Activated CD4-positive, CD25-positive, alpha-beta regulatory T cell treated with anti-CD3 and anti-CD28 coated beads, Interleukin-2, amount 50 U/mL, for 24 hours (primary cell): ENCODE data around the gene NR0B2.
"Not testable (repeated sequence)": the region's sequence is repeated elsewhere in the genome, so short reads cannot be mapped to it uniquely, and the experiment has no call there.

ENCODE experiments used
- ATAC-seq, 2 donors: fragments of 150-1000 bp; cut with Tn5 transposase; one replicate each; pipeline ENCODE4 v1.10.0; 2021; ENCODE audit warnings: mild to moderate bottlenecking in 1 of 2, moderate library complexity in 1 of 2

Gene NR0B2

DNA sequence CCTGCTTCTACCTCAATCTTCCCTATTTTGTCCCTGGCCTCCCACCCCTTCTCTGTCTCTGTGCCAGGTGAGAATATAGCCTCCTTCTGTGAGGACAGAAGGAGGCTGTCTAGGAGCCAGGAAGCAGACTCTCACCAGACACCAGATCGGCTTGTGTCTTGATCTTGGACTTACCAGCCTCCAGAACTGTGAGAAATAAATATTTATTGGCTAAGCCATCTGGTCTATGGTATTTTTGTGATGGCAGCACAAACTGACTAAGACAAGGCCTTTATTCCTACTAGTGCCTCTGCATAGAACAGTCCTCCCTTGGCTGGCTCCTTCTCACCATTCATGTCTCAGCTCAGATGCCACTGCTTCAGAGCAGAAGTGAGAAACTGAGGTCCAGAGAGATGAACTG is 25.5 kb downstream of the NR0B2 start:
- no peak for ATAC-seq

DNA sequence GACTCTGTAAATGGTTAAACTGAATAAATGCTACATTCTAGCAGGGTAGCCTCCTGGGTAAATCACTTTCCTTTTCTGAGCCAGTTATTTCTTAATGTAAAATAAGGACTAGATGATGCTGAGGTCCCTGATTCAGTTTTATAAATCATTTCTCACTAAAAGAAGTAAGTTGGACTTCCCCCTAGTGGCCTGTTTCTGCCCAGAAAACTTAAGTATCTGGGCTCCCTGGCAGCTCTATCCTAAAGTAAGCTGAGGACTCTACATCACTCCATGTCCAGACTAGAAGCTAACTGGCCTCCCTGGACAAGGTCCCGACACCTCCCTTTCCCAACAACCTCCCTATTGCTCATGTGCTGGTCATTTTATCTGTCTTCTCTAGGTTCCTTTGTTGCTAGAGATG is 26.6 kb downstream of the NR0B2 start:
- ATAC-seq, result no peak

DNA sequence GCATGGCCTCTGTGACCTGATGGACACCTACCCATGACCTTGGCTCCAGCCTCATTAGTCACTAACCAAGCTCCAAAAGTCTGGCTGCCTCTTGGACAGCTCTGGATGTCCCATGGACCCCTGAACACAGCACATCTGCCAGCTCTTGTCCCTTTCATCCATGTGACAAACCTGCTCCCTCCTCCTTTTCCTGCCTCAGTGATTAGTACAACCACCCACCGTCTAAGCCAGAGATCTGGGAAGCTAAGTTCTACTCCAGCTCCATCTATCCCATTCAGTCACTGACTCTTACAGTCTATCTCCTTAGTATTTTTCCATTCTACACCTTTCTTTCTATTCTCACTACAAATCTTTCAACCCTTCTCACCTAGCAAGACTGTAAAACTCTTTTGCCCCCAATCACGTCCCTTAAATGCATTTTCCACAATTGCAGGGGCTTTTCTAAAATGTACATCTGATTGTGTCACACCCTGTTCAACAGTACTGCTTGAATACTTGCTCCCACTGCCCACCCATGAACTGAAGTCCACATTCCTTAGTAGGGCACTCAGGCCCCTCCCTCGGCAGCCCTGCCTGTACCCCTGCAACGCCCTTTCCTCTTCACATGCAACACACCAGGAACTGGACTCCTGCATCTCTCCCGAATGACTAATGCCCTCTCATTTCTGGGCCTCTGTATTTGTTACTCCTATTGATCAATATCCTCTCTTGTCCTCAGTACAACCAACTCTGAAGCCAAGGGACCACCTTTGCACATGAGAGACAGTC is 30.9 kb downstream of the NR0B2 start:
- ATAC-seq, result no peak

DNA sequence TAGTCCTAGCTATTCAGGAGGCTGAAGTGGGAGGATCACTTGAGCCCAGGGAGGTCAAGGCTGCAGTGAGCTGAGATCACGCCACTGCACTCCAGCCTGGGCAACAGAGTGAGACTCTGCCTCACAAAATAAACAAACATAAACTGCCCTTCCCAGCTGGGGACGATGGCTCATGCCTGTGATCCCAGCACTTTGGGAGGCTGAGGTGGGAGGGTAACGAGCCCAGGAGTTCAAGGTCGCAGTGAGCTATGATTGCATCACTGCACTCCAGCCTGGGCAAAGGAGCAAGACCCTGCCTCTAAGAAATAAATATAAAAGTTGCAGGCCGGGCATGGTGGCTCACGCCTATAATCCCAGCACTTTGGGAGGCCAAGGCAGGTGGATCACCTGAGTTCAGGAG is 32.2 kb downstream of the NR0B2 start:
- ATAC-seq, result not testable (repeated sequence)

DNA sequence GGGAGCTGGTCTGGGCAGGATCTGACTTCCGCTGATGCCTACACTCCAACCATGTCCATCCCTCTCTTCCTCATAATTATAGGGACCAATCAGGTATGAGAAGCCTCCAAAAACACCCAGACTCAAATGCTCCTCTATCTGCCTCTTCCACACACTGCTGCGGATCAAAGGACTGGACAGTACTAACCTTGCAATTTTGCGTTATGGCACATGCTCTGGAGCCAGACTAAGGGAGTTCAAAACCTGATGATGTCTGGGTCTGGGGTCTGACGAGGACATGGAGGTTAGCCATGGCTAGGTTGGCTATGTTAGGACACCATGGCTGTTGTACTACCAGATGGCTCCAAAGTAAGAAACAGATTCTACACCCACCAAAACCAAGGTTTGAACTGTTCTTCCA is 34.0 kb downstream of the NR0B2 start:
- ATAC-seq, result no peak

DNA sequence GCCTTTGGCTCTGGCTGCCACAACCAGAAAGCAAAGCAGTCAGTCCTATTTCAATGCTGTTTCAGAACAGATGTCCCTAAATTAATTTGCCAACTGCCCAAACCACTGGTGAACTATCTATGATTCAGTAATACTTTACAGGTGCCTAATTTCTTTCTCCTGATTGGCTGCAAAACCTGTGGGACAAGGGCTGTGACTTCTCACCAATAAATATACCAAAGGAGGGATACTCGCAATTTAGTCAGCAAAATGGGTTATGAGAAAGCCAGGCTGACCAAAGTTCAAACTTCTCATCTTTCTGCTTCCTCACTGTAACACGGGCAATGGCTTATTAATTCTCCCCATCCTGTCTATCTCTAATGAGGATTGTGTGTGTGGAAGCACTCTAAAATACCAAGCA is 36.4 kb downstream of the NR0B2 start:
- no peak for ATAC-seq

DNA sequence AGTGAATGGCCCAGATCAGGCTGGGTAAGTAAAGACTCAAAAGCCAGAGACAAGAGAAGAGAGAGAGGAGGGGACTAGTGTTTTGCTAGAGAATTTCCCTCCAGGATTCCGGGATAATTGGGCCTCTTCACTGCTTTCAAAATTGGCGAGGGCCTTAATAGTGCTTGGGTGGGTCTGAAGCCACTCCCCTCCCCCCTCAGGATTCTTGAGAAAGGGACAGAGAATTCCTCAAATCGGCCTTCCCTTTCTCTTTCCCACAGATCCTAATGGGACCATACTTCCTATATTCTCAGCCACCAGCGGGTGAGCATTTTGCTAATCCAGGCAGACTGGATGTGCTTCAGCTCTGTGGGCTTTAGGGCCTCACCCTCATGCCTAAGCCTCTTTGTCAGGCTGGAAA is 38.9 kb downstream of the NR0B2 start:
- ATAC-seq, result no peak

DNA sequence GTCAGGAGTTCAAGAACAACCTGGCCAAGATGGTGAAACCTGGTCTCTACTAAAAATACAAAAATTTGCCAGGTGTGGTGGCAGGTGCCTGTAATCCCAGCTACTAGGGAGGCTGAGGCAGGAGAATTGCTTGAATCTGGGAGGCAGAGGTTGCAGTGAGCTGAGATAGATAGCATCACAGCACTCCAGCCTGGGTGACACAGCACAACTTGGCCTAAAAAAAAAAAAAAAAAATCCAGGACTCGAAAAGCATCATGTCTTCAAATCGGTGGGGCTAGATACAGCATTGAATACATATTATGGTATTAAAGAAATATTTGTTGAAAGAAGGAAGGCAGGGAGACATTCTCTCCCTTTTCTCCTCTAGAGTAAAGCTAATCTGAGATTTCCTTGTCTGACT is 40.7 kb downstream of the NR0B2 start:
- ATAC-seq, result not testable (repeated sequence)

DNA sequence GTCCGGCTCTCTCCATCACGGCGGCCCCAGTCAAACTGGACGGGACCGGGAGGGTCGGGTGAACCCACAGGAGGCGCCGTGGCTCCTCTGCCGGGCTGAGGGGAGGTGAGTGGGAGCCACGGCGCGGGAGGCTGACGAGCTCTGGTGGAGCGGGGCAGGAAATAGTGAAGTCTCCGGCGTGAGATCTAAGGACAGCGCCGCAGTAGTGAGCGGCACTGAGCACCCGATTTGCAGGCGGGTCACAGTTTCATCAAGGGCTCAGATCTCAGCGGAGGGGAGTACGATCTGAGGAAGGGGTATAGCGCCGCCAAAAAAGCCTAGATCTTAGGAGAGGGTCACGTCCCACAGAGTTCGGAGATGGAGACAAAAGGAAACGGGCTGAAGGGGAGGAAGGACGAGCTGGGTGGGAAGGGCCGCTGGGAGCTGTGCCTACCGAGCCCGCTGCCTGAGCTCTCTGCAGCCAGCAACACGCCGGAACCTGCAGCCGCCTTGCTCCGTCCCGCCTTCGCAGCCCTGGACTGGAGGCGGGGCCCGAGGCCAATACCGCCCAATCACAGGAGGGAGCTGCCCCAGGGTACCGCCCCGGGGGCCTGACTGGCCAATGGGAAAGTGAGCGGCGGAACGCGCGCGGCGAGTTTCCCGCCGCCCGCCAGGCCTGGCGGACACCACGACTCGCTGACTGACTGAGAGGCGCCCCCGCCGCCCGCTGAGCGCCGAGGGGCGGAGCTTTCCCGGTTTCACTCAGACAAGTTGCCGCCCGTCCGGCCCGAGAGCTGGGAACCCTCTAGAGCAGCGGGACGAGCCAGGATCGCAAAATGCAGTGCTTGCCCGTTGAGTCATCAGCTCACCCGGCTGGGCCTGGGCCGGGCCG is 48.9 kb downstream of the NR0B2 start:
- peak; percentile 98 for ATAC-seq

DNA sequence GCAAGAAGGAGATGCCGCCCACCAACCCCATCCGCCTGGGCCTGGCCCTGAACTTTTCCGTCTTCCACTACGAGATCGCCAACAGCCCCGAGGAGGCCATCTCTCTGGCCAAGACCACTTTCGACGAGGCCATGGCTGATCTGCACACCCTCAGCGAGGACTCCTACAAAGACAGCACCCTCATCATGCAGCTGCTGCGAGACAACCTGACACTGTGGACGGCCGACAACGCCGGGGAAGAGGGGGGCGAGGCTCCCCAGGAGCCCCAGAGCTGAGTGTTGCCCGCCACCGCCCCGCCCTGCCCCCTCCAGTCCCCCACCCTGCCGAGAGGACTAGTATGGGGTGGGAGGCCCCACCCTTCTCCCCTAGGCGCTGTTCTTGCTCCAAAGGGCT is 50.1 kb downstream of the NR0B2 start:
- no peak for ATAC-seq

DNA sequence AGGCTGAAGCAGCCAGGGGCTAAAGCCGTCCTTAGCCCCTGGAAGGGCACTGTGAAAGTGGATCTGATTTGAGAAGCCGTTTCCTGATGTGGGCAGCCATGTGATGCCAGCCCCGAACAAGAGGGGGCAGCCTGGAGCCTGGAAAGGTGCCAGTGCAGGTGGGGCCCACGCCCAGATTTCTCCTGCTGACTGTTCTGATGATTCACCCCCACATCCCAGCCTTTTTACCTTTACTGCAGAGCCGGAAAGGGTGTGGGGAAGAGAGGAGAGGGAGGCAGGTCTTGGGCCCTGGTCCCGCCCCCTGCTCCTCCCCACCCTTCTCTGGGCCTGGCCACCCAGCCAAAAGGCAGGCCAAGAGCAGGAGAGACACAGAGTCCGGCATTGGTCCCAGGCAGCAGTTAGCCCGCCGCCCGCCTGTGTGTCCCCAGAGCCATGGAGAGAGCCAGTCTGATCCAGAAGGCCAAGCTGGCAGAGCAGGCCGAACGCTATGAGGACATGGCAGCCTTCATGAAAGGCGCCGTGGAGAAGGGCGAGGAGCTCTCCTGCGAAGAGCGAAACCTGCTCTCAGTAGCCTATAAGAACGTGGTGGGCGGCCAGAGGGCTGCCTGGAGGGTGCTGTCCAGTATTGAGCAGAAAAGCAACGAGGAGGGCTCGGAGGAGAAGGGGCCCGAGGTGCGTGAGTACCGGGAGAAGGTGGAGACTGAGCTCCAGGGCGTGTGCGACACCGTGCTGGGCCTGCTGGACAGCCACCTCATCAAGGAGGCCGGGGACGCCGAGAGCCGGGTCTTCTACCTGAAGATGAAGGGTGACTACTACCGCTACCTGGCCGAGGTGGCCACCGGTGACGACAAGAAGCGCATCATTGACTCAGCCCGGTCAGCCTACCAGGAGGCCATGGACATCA is 50.7 kb downstream of the NR0B2 start, which contains the start of gene SFN:
Gene SFN, plus strand, starts transcription at position 369 of the 904 bp plus-strand sequence. Its CDS starts 64 bp downstream, at position 433.
- ATAC-seq, result no peak

DNA sequence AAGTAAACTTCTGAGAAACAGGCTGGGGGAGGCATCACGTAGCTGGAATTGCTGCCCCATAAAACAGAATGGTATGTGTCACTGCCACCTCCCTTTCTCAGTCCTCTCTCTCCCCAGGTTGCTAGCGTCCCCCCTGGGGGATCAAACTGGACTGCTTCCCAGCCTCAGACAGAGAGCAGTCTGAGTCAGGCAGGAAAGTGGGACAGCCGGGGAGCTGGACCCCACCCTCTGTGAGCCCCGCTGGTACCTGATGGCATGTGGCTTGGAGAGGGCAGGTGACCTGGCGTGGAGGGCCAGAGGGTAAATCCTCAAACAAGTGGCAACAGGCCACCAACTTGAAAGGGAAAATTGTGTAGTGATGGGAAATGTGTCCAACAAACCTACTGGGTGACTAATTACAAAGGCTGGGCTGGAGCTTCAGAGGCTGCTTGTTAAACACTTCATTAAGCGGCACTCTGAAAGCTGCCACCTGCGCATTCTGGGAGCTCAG is 51.8 kb downstream of the NR0B2 start:
- no peak for ATAC-seq
